ENCODE data around the gene MMEL1. TPM values are rescaled to one million over a fixed set of nuclear protein-coding genes. Genes with fewer than 3 reads are reported as not detected.

MMEL1 gene
- polyA plus RNA-seq, 1 of the 3 experiments (the other 2 are of a cell fraction): 0.16 TPM

- H3K9ac ChIP-seq: no peak overlapping the region
- H3K27ac ChIP-seq (ENCODE audit: low read depth in 2 of 2, low read length in 1 of 2): no peak overlapping the region
- no peak overlapping the region for H3K4me2 ChIP-seq
- H3K27me3 ChIP-seq (ENCODE audit: insufficient read depth): no peaks in the 10 kb centered on the region
- TF ChIP-seq SMC3 (IDR thresholded peaks at IDR 0.05; ENCODE audit: low read depth, low read length): no peak
- TF ChIP-seq CTCF (IDR thresholded peaks at IDR 0.05): no peak
- no peak for TF ChIP-seq POLR2AphosphoS5 (IDR thresholded peaks at IDR 0.05; ENCODE audit: low read depth, low read length)
- TF ChIP-seq NRF1 (IDR thresholded peaks at IDR 0.05; ENCODE audit: low read depth, low read length): no peak
- no peak for TF ChIP-seq USF1 (IDR thresholded peaks at IDR 0.05; ENCODE audit: borderline replicate concordance, low read depth)
- TF ChIP-seq RXRA (IDR thresholded peaks at IDR 0.05; ENCODE audit: borderline replicate concordance, low read depth): no peak
- no peak for TF ChIP-seq MAX (IDR thresholded peaks at IDR 0.05; ENCODE audit: low read depth)
- no peak for TF ChIP-seq NFIC (IDR thresholded peaks at IDR 0.05; ENCODE audit: borderline replicate concordance)
- no peak for TF ChIP-seq CHD2 (IDR thresholded peaks at IDR 0.05; ENCODE audit: low read length, partially characterized antibody)
- no peak for TF ChIP-seq EP300 (IDR thresholded peaks at IDR 0.05; ENCODE audit: borderline replicate concordance in 1 of 2, low read depth in 1 of 2, low read length in 1 of 2)
- no peak for TF ChIP-seq JUND (IDR thresholded peaks at IDR 0.05)
- no peak for TF ChIP-seq IRF3 (IDR thresholded peaks at IDR 0.05; ENCODE audit: low read depth, low read length)
- TF ChIP-seq TEAD4 (IDR thresholded peaks at IDR 0.05; ENCODE audit: borderline replicate concordance, insufficient read depth): no peak
- no peak for TF ChIP-seq USF2 (IDR thresholded peaks at IDR 0.05; ENCODE audit: borderline replicate concordance, low read depth, low read length)
- TF ChIP-seq SIN3A (IDR thresholded peaks at IDR 0.05; ENCODE audit: borderline replicate concordance, low read depth, low read length): no peak
- TF ChIP-seq GABPA (IDR thresholded peaks at IDR 0.05; ENCODE audit: low read depth): no peak
- no peak for TF ChIP-seq MXI1 (IDR thresholded peaks at IDR 0.05; ENCODE audit: low read depth, low read length)
- no peak for TF ChIP-seq RCOR1 (IDR thresholded peaks at IDR 0.05; ENCODE audit: low read length)
- no peak for TF ChIP-seq FOXJ3 (CRISPR knock-in tag; IDR thresholded peaks at IDR 0.05)
- no peak for TF ChIP-seq RFX5 (IDR thresholded peaks at IDR 0.05; ENCODE audit: low read length)
- no peak for DNase-seq
- no peaks in the 10 kb centered on the region for H3K9me2 ChIP-seq
- CTCF ChIA-PET: interaction anchor here (1.0 kb wide), 1 partner anchor 98 kb away, joined by 3 read pairs; no protein-coding TSS in a partner anchor
- peaks cover 10% of the 10 kb centered on the region; the same call in 1 of the 2 replicates for H3K79me2 ChIP-seq (ENCODE audit: insufficient read depth)
- H3K4me3 ChIP-seq (ENCODE audit: low read depth in 2 of 2, low read length in 1 of 2): no peak overlapping the region
- no peaks in the 10 kb centered on the region for H4K20me1 ChIP-seq (ENCODE audit: insufficient read depth)
- no peaks in the 10 kb centered on the region for H3F3A ChIP-seq (replicated peaks; ENCODE audit: insufficient read depth)
- POLR2A ChIA-PET: no interaction called here
- no peak overlapping the region for H2AFZ ChIP-seq (ENCODE audit: low read depth)
- no peaks in the 10 kb centered on the region for H3K36me3 ChIP-seq (replicated peaks in 1 of 2; ENCODE audit: control insufficient read depth in 1 of 2, insufficient read depth in 2 of 2, low read length in 1 of 2)
- H3K9me3 ChIP-seq: no peaks in the 10 kb centered on the region
- WGBS (ENCODE audit: low lambda C conversion rate): 51% methylated on average over 9 of the region's 11 CpGs
- peaks cover 0 to 18% of the 10 kb centered on the region in 2 experiments; a peak in 1 of 4 replicates for H3K4me1 ChIP-seq (ENCODE audit: control insufficient read depth in 1 of 2, insufficient read depth in 2 of 2, low read depth in 1 of 2, low read length in 1 of 2)
These were observed 13.0 kb upstream of the MMEL1 start for GRCh38 chr1:2645776-2646175.
